Loucy (cell line): ENCODE measurements around the gene PSMD13.

Experiments used
- H2AFZ ChIP-seq: fragments of 200-600 bp; sonication (generic); 2 replicates; pipeline ENCODE4 v1.6.0; 2016; ENCODE audit warnings: antibody characterized with exemption, mild to moderate bottlenecking, low read length, moderate library complexity
- H3F3A ChIP-seq: fragments of 200-600 bp; 2 replicates; pipeline ENCODE4 v1.6.0; 2016; ENCODE audit warnings: antibody characterized with exemption, low read depth, mild to moderate bottlenecking
- H3K27me3 ChIP-seq: fragments of 200-600 bp; sonication (generic); 2 replicates; pipeline ENCODE4 v1.6.1; 2014; ENCODE audit warnings: low read length, mild to moderate bottlenecking; ENCODE audit not compliant: insufficient read depth, poor library complexity, severe bottlenecking
- H3K36me3 ChIP-seq: fragments of 200-600 bp; sonication (generic); 2 replicates; pipeline ENCODE4 v1.6.1; 2016; ENCODE audit warnings: low read length; ENCODE audit not compliant: insufficient read depth
- H3K4me1 ChIP-seq: fragments of 200-600 bp; sonication (generic); 2 replicates; pipeline ENCODE4 v1.5.1; 2014; ENCODE audit warnings: low read length, mild to moderate bottlenecking; ENCODE audit not compliant: insufficient read depth, poor library complexity, severe bottlenecking
- H3K4me2 ChIP-seq: fragments of 200-600 bp; sonication (generic); 2 replicates; pipeline ENCODE4 v1.6.0; 2014; ENCODE audit warnings: antibody characterized with exemption, low read length, low read depth, mild to moderate bottlenecking; ENCODE audit not compliant: poor library complexity, severe bottlenecking
- H3K4me3 ChIP-seq: fragments of 200-600 bp; sonication (generic); 2 replicates; pipeline ENCODE4 v1.5.1; 2014; ENCODE audit warnings: low read length, mild to moderate bottlenecking, mixed read lengths; ENCODE audit not compliant: poor library complexity, severe bottlenecking
- H3K79me2 ChIP-seq: fragments of 200-600 bp; sonication (generic); 2 replicates; pipeline ENCODE4 v1.6.1; 2014; ENCODE audit warnings: low read length; ENCODE audit not compliant: insufficient read depth
- H3K9ac ChIP-seq: fragments of 200-600 bp; sonication (generic); 2 replicates; pipeline ENCODE4 v1.6.0; 2014; ENCODE audit warnings: mild to moderate bottlenecking, low read depth, low read length, moderate library complexity; ENCODE audit not compliant: poor library complexity, severe bottlenecking
- H3K9me2 ChIP-seq: fragments of 200-600 bp; sonication (generic); replicated peaks from 2 replicates; pipeline ENCODE4 v1.6.1; 2016; ENCODE audit warnings: low read depth, low read length, mixed read lengths
- H3K9me3 ChIP-seq: fragments of 200-600 bp; sonication (generic); 2 replicates; pipeline ENCODE4 v1.6.1; 2014; ENCODE audit warnings: mild to moderate bottlenecking, antibody characterized with exemption, low read length, low read depth; ENCODE audit not compliant: insufficient read depth
- H4K20me1 ChIP-seq: fragments of 200-600 bp; sonication (generic); 2 replicates; pipeline ENCODE4 v1.6.0; 2014; ENCODE audit warnings: antibody characterized with exemption, low read length, mild to moderate bottlenecking; ENCODE audit not compliant: insufficient read depth, poor library complexity, severe bottlenecking
- EZH2phosphoT487 ChIP-seq: fragments of 200-600 bp; IDR thresholded peaks from 2 replicates; pipeline ENCODE4 v1.6.1; 2018; ENCODE audit warnings: antibody characterized with exemption, mild to moderate bottlenecking, moderate library complexity, borderline replicate concordance
- TF ChIP-seq, protein P1 (sequence below): fragments of 200-600 bp; sonication (generic); conservative IDR thresholded peaks from 2 replicates; pipeline ENCODE4 v1.5.1; 2014; ENCODE audit warnings: mild to moderate bottlenecking, antibody characterized with exemption, low read length

The PSMD13 gene

DNA sequence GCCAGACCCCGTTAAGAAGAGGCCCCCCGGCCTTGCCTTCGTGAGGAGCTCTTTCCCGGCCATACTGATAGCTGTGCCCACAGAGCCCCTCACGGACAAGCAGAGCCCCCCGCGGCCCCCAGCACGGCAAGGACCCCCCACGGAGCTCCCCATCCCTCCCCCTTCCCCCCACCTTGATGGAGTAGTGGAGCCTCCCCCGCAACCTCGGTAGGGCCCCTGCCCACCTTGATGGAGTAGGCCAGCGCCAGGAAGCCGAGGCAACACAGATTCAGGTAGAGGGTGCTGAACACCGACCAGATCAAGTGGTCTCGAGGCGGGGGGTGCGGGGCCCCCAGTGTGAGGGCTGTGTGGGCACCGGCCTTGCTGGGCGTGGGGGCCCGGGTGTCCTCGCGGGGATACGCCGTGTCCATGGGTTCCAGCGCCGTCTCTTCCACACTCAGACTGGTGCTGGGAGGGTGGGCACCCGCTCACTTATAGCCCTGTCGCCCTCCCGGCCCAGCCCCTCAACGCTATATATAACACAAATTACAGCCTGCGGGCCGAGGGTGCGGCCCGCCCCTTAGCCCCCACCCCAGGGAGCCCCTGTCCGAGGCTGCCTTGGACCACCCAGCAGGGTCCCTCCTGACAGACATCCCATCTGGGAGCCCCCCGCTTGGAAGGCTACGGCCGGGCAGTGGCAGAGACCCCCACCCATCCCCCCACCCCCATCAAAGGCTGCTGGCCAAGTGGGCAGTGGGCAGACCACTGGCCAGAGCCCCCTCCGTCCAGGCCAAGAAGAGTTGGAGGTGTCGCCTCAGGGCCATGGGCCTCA lies 62.5 kb downstream of the PSMD13 start, which contains the start of gene IFITM5:
Gene IFITM5, minus strand, starts transcription at position 446 of the 811 bp plus-strand sequence. Its CDS starts 36 bp downstream, at position 410.
- H3F3A ChIP-seq = no peaks in the 10 kb centered on the region
- H3K36me3 ChIP-seq = no peaks in the 10 kb centered on the region
- H4K20me1 ChIP-seq = no peaks in the 10 kb centered on the region
- no peaks in the 10 kb centered on the region for H3K9me3 ChIP-seq
- H3K4me2 ChIP-seq = peak within 1 kb of the TSS; percentile 49
- TF ChIP-seq, protein P1, sequence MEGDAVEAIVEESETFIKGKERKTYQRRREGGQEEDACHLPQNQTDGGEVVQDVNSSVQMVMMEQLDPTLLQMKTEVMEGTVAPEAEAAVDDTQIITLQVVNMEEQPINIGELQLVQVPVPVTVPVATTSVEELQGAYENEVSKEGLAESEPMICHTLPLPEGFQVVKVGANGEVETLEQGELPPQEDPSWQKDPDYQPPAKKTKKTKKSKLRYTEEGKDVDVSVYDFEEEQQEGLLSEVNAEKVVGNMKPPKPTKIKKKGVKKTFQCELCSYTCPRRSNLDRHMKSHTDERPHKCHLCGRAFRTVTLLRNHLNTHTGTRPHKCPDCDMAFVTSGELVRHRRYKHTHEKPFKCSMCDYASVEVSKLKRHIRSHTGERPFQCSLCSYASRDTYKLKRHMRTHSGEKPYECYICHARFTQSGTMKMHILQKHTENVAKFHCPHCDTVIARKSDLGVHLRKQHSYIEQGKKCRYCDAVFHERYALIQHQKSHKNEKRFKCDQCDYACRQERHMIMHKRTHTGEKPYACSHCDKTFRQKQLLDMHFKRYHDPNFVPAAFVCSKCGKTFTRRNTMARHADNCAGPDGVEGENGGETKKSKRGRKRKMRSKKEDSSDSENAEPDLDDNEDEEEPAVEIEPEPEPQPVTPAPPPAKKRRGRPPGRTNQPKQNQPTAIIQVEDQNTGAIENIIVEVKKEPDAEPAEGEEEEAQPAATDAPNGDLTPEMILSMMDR = no peak
- no peak for TF ChIP-seq EZH2phosphoT487
- no peaks in the 10 kb centered on the region for H3K27me3 ChIP-seq
- H2AFZ ChIP-seq = no peak within 1 kb of the TSS
- H3K4me3 ChIP-seq = no peak within 1 kb of the TSS
- H3K79me2 ChIP-seq = no peaks in the 10 kb centered on the region
- H3K9me2 ChIP-seq = no peaks in the 10 kb centered on the region
- H3K4me1 ChIP-seq = peaks cover 15% of the 10 kb centered on the region
- H3K9ac ChIP-seq = peak within 1 kb of the TSS; percentile 48

DNA sequence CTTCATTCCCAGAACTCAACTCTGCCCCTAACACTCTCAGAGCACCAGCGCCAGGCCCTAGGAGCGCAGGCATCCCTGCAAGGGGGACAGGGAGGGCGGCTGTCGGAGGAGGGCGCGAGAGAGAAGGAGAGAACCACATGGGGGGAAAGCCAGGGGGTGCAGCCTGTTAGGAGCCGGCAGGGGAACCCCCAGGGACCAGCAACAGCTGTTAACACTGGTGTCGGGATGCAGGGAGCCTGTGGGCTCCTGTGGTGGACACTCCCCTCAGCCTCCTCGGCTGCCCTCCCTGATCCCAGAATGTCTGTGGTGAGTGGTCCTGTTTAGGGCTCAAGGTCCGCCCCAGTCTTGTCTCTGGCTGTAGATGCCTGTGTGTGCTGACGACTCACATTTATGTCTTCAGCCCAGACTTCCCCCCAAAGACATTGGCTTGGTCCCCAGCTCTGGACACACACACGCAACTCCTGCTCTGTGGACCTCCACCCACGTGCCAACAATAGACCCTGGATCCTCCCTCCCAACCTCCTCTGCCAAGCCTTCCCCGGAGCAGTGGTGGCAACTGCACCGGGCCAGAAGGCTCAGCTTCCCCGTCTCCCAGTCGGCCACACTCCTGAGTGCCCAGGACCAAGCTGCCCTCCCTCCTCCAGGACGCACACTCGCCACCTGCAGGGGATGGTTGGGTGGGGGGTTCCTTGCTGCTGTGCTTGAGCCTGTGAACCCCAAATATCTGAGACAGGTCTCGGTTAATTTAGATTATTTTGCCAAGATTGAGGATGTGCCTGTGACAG lies 63.4 kb downstream of the PSMD13 start:
- no peak overlapping the region for H3K4me2 ChIP-seq

More for the DNA sequence above, 63.4 kb downstream of the PSMD13 start:
- Histone ChIP-seq H3K9me3 (no peaks in the 10 kb centered on the region), H4K20me1 (no peaks in the 10 kb centered on the region), H3K9ac (no peak overlapping the region), H3K36me3 (no peaks in the 10 kb centered on the region), H3F3A (no peaks in the 10 kb centered on the region), H3K27me3 (no peaks in the 10 kb centered on the region), H3K4me1 (peaks cover 17% of the 10 kb centered on the region), H3K9me2 (no peaks in the 10 kb centered on the region), H2AFZ (no peak overlapping the region), H3K79me2 (no peaks in the 10 kb centered on the region), H3K4me3 (no peak overlapping the region)
- TF ChIP-seq, protein P1 = peak; percentile 48
- no peak for TF ChIP-seq EZH2phosphoT487
